ENCODE results near the gene PRKCH.

DNA sequence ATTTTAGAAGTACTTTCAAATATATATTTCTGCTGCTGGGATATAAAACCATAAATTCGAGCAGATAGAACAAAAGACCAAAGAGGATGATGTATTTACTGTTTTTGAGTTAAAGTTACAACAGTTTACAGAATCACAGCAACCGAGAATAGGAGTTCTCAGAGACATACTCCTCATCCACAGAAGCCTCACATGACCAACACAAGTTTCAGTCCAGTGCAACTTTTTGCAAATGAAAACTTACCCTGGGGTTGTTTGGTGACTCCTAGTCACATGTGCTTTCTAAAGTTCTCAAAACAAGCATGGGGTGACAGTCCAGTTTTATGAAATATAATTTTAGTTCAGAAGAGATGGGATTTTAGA lies 117.1 kb downstream of the PRKCH start:
- TF ChIP-seq SIN3A (IDR thresholded peaks at IDR 0.05; ENCODE audit: borderline replicate concordance, insufficient read depth, low read length) (no peak), TAF1 (IDR thresholded peaks at IDR 0.05; ENCODE audit: borderline replicate concordance, insufficient read depth, low read length) (no peak), FOXP2 (optimal IDR thresholded peaks at IDR 0.05; ENCODE audit: borderline replicate concordance, extremely low read depth, extremely low read length, insufficient read depth) (no peak), POLR2AphosphoS5 (IDR thresholded peaks at IDR 0.05; ENCODE audit: low read depth, low read length) (no peak)
- TF ChIP-seq, protein P1, sequence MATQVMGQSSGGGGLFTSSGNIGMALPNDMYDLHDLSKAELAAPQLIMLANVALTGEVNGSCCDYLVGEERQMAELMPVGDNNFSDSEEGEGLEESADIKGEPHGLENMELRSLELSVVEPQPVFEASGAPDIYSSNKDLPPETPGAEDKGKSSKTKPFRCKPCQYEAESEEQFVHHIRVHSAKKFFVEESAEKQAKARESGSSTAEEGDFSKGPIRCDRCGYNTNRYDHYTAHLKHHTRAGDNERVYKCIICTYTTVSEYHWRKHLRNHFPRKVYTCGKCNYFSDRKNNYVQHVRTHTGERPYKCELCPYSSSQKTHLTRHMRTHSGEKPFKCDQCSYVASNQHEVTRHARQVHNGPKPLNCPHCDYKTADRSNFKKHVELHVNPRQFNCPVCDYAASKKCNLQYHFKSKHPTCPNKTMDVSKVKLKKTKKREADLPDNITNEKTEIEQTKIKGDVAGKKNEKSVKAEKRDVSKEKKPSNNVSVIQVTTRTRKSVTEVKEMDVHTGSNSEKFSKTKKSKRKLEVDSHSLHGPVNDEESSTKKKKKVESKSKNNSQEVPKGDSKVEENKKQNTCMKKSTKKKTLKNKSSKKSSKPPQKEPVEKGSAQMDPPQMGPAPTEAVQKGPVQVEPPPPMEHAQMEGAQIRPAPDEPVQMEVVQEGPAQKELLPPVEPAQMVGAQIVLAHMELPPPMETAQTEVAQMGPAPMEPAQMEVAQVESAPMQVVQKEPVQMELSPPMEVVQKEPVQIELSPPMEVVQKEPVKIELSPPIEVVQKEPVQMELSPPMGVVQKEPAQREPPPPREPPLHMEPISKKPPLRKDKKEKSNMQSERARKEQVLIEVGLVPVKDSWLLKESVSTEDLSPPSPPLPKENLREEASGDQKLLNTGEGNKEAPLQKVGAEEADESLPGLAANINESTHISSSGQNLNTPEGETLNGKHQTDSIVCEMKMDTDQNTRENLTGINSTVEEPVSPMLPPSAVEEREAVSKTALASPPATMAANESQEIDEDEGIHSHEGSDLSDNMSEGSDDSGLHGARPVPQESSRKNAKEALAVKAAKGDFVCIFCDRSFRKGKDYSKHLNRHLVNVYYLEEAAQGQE (IDR thresholded peaks at IDR 0.05; ENCODE audit: insufficient read depth in 1 of 2, low read depth in 2 of 2, low read length in 2 of 2) = no peak
